Testis (tissue), 3 donors: ENCODE measurements around the gene GLS. TPM values are rescaled to one million over a fixed set of nuclear protein-coding genes. Genes with fewer than 3 reads are reported as not detected.
"Not testable (repeated sequence)": the region's sequence is repeated elsewhere in the genome, so short reads cannot be mapped to it uniquely, and the experiment has no call there.

Experiments used
- DNase-seq: peaks from one replicate; pipeline ENCODE4 v3.0.0-alpha.2; 2019
- H3K27ac ChIP-seq, 2 donors: fragments of 200-600 bp; sonication (generic); one replicate each; pipeline ENCODE4 v1.5.1; 2019
- H3K27me3 ChIP-seq: fragments of 200-600 bp; sonication (generic); one replicate; pipeline ENCODE4 v1.5.1; 2019
- H3K36me3 ChIP-seq: fragments of 200-600 bp; sonication (generic); one replicate; pipeline ENCODE4 v1.5.1; 2017; ENCODE audit warnings: low read depth; ENCODE audit errors: missing control alignments
- H3K4me1 ChIP-seq: fragments of 200-600 bp; sonication (generic); one replicate; pipeline ENCODE4 v1.5.1; 2019
- H3K4me3 ChIP-seq, 2 donors: fragments of 200-600 bp; sonication (generic); one replicate each; pipeline ENCODE4 v1.5.1; 2017 to 2019
- H3K9me3 ChIP-seq: fragments of 200-600 bp; sonication (generic); one replicate; pipeline ENCODE4 v1.5.1; 2017
- POLR2A ChIP-seq: fragments of 450-650 bp; IDR thresholded peaks from one replicate; pipeline ENCODE4 v1.6.1; 2017; ENCODE audit warnings: antibody characterized with exemption, mild to moderate bottlenecking, moderate library complexity
- WGBS, 2 donors: methylation state at CpG; one replicate each; pipeline ENCODE4 v1.1.5; 2018; 5-methylcytosine and 5-hydroxymethylcytosine counted together
- intact Hi-C: fragments of 100-400 bp; cut with DNase I; formaldehyde crosslinking; loops from one replicate; pipeline ENCODE4 v1.15.1; 2023; ENCODE audit warnings: low total_unique reads
- polyA plus RNA-seq: library from polyadenylated mRNA; stranded (reverse); fragments of 350-450 nt; fragmentation: Illumina TruSeq; extraction: RNeasy Lipid Tissue Mini Kit (QIAGEN cat#74804); gene quantifications from one replicate; pipeline ENCODE4 v1.2.3, GENCODE V29; 2014; ENCODE audit warnings: low read depth, low replicate concordance; ENCODE audit not compliant: insufficient read depth
- total RNA-seq, 2 donors: library from RNA; depleted of rRNA; stranded (reverse); fragments of >200 nt; gene quantifications; one replicate each; pipeline ENCODE4 v1.2.3, GENCODE V29; 2016
- TF ChIP-seq, protein P1 (sequence below), 3 experiments: fragments of 450-650 bp in 2 of 3; fragments of 200-600 bp in 1 of 3; sonication (generic) in 1 of 3; IDR thresholded peaks; one replicate each; pipeline ENCODE4 v1.5.1; 2016 to 2019; ENCODE audit warnings: antibody characterized with exemption in 3 of 3, mild to moderate bottlenecking in 2 of 3, moderate library complexity in 1 of 3

GLS gene
- total and polyA plus RNA-seq, 3 donors from 2014 or later, result 22.8 to 130 (median 77.7) TPM

DNA sequence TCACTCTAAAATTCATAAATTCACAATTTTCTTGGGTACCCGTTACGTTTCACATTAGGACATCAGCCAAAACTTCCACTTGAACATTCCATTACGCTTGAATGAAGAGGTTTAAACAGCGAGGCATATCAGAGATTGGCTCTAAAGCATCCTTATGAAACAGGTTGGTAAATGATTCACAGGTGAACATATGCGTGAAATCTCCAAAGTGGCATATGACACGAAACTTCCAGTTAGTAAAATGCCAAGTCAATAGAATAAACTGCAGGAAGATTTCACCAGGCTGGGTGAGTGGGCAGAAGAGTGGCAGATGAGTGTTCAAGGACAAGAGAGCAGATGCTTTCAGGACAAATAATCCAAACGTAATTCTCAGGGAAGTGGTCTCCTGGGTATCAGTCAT, 33.9 kb upstream of the GLS start:
- H3K27me3 ChIP-seq, result no peaks in the 10 kb centered on the region
- H3K36me3 ChIP-seq, result no peaks in the 10 kb centered on the region
- H3K9me3 ChIP-seq, result no peaks in the 10 kb centered on the region
- TF ChIP-seq, protein P1, sequence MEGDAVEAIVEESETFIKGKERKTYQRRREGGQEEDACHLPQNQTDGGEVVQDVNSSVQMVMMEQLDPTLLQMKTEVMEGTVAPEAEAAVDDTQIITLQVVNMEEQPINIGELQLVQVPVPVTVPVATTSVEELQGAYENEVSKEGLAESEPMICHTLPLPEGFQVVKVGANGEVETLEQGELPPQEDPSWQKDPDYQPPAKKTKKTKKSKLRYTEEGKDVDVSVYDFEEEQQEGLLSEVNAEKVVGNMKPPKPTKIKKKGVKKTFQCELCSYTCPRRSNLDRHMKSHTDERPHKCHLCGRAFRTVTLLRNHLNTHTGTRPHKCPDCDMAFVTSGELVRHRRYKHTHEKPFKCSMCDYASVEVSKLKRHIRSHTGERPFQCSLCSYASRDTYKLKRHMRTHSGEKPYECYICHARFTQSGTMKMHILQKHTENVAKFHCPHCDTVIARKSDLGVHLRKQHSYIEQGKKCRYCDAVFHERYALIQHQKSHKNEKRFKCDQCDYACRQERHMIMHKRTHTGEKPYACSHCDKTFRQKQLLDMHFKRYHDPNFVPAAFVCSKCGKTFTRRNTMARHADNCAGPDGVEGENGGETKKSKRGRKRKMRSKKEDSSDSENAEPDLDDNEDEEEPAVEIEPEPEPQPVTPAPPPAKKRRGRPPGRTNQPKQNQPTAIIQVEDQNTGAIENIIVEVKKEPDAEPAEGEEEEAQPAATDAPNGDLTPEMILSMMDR (IDR thresholded peaks at IDR 0.05), result no peak
- no peak for TF ChIP-seq POLR2A
- DNase-seq, result no peak
- intact Hi-C loops, result no loop called here
- H3K27ac ChIP-seq, result no peak overlapping the region
- no peaks in the 10 kb centered on the region for H3K4me1 ChIP-seq
- WGBS, 2 donors, result 66 to 75% methylated on average over 7 of the region's 7 CpGs
- H3K4me3 ChIP-seq, result no peak overlapping the region

DNA sequence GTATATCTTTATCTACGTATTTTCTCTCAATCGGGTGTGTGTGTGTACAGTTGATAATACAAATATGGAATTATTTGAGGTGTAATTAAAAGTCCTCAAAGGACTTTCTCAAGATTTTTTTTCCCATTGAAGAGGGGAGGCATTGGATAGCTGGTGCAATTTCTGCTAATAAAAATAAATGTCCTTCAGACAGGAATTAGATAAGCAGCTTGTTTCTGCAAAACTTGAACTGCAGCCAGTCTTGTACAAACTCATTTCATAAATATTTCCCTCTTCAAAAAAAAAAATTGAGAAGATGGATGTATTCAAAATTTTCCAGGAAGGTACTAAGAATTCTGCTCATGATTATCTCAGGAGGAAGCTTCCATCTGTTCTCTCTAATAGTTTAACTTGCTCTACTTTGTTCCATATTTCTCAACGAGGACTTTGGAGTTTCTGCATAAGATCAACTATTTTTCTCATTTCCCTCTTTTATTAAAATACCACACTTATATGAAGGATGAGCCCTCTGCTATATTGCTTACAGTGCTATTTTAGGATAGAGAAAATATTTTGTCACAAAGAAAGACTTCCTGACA, 33.0 kb upstream of the GLS start:
- DNase-seq, result no peak
- H3K9me3 ChIP-seq, result no peaks in the 10 kb centered on the region
- intact Hi-C loops, result no loop called here

DNA sequence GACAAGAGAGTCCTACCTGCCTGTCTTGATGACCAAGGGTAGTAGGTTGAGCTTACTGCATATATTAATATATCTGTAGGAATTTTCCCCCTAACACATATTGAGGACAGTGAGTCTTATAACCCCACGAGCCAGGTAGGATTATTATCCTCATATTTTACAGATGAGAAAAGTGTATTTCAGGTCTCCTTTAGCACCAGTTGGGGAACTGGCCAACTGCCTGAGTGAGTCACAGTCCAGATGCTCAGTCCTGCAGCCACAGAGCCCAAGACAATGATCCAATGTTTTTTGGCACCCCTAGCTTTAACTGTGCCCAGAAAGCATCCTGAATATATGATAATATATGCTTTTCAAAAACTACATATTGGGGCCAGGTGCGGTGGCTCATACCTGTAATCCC, 30.8 kb upstream of the GLS start:
- WGBS, 2 donors, result 65 to 78% methylated on average over 2 of the region's 2 CpGs
- DNase-seq, result no peak
- no peak overlapping the region for H3K4me3 ChIP-seq
- H3K36me3 ChIP-seq, result no peaks in the 10 kb centered on the region
- no peaks in the 10 kb centered on the region for H3K9me3 ChIP-seq
- H3K27me3 ChIP-seq, result no peaks in the 10 kb centered on the region
- H3K27ac ChIP-seq, result no peak overlapping the region
- TF ChIP-seq POLR2A, result no peak
- TF ChIP-seq, protein P1 (IDR thresholded peaks at IDR 0.05), result no peak
- no peaks in the 10 kb centered on the region for H3K4me1 ChIP-seq
- intact Hi-C loops, result no loop called here

More for the DNA sequence above, 33.0 kb upstream of the GLS start:
- H3K4me1 ChIP-seq, result no peaks in the 10 kb centered on the region
- H3K4me3 ChIP-seq, result no peak overlapping the region
- no peaks in the 10 kb centered on the region for H3K36me3 ChIP-seq
- no peaks in the 10 kb centered on the region for H3K27me3 ChIP-seq
- H3K27ac ChIP-seq, result no peak overlapping the region
- WGBS, 2 donors, result 22 to 31% methylated on average over 3 of the region's 3 CpGs
- TF ChIP-seq, protein P1 (IDR thresholded peaks at IDR 0.05), result no peak
- TF ChIP-seq POLR2A, result no peak

DNA sequence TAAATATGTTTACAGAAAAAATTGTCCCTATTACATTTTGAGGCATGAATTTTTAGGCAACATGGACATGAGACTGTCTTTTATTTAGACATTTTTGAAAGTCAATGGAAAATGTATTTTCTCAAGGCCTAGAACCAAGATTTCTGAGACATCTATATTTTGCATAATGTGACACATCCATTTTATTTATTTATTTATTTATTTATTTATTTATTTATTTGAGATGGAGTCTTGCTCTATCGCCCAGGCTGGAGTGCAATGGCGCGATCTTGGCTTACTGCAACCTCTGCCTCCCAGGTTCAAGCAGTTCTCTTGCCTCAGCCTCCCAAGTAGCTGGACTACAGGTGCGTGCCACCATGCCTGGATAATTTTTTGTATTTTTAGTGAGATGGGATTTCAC, 27.6 kb upstream of the GLS start:
- H3K4me1 ChIP-seq, H3K9me3 ChIP-seq, H3K27me3 ChIP-seq, H3K4me3 ChIP-seq, H3K27ac ChIP-seq, intact Hi-C loops, H3K36me3 ChIP-seq, DNase-seq: not testable (repeated sequence)
- WGBS, 2 donors, result 73 to 96% methylated on average over 4 of the region's 4 CpGs

DNA sequence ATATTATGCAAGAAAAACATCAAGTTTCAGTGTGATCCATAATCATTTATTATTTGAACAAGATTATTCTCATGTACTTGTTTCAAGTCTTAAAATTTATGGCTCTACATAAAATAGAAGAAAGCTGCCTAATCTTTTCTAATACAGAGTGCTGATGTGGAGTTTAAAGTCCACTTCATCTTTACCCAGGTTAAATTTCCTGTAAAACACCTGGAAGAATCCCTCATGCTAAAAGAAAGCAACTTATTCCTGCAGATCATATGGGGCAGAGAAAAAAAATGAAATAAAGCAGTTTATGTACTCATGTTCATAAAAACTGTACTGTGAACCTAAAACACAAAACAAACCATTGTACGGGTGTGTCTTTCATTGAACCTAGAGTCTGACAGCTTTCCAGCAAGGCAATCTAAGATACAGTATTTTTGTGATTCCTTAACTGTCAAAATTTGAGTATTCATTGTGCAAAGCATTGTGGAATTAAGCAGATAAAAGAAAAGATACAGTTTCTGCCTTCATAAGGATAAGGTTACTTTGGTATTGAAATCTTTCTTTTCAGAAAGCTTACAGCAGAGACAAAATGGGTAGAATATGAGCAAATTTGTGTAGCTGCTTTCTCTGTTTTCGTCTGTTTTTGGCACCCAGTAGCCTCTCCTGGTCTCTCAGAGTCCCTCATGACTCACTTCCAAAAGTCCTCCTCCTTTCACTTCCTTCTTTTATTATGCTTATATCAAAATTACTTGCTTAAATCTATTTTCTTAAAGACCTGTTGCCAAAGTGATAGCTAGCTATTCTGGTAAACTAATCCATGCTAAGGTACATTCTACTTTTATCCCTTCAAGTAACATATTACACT, 26.9 kb upstream of the GLS start:
- no peak for DNase-seq
- H3K9me3 ChIP-seq, result no peaks in the 10 kb centered on the region
- TF ChIP-seq, protein P1 (IDR thresholded peaks at IDR 0.05), result no peak
- TF ChIP-seq POLR2A, result no peak
- no peaks in the 10 kb centered on the region for H3K36me3 ChIP-seq
- intact Hi-C loops, result no loop called here
- WGBS, 2 donors, result 50 to 58% methylated on average over 2 of the region's 2 CpGs
- H3K27ac ChIP-seq, result no peak overlapping the region
- no peak overlapping the region for H3K4me3 ChIP-seq
- no peaks in the 10 kb centered on the region for H3K4me1 ChIP-seq
- no peaks in the 10 kb centered on the region for H3K27me3 ChIP-seq
